Adrenal gland (tissue), 12 donors: ENCODE results near the gene KCNMA1. TPM values are rescaled to one million over a fixed set of nuclear protein-coding genes. Genes with fewer than 3 reads are reported as not detected.

ENCODE experiments used
- DNase-seq, 7 donors: peaks; one replicate each; pipeline ENCODE4 v3.0.0-alpha.2; 2019 to 2020
- H3K27ac ChIP-seq, 5 donors: fragments of 200-600 bp; sonication (generic) in 4 of 5; 1 replicate in 3 of 5; 2 replicates in 2 of 5; pipeline versions ENCODE4 v1.5.1 to v1.8.0; 2016 to 2020; ENCODE audit warnings: mild to moderate bottlenecking in 1 of 5
- H3K27me3 ChIP-seq: fragments of 200-600 bp; 2 replicates; pipeline ENCODE4 v1.8.0; 2021
- H3K36me3 ChIP-seq, 2 donors: fragments of 200-600 bp; replicated peaks in 1 of 2; 1 replicate in 1 of 2; 2 replicates in 1 of 2; pipeline versions ENCODE4 v1.5.1 to v1.8.0; 2018 to 2022
- H3K4me1 ChIP-seq, 2 donors: fragments of 200-600 bp; replicated peaks in 1 of 2; 1 replicate in 1 of 2; 2 replicates in 1 of 2; pipeline versions ENCODE4 v1.5.1 to v1.8.0; 2018 to 2021
- H3K4me3 ChIP-seq, 4 donors: fragments of 200-600 bp; sonication (generic) in 3 of 4; one replicate each; pipeline ENCODE4 v1.5.1; 2016 to 2018
- H3K9me3 ChIP-seq, 3 donors: fragments of 200-600 bp; sonication (generic) in 1 of 3; replicated peaks in 1 of 3; 1 replicate in 2 of 3; 2 replicates in 1 of 3; pipeline versions ENCODE4 v1.5.1 to v1.8.0; 2016 to 2021
- CTCF ChIP-seq, 6 experiments: fragments of 450-650 bp in 4 of 6; fragments of 200-600 bp in 2 of 6; sonication (generic) in 1 of 6; IDR thresholded peaks; 1 replicate in 5 of 6; 2 replicates in 1 of 6; pipeline versions ENCODE4 v1.5.1 to v1.8.0; 2016 to 2021; ENCODE audit warnings: antibody characterized with exemption in 6 of 6, mild to moderate bottlenecking in 2 of 6, moderate library complexity in 1 of 6
- POLR2A ChIP-seq, 2 donors: fragments of 450-650 bp; IDR thresholded peaks; one replicate each; pipeline ENCODE4 v1.6.1; 2017; ENCODE audit warnings: antibody characterized with exemption in 2 of 2, mild to moderate bottlenecking in 2 of 2, moderate library complexity in 1 of 2
- WGBS, 4 donors: extraction: QIAGEN DNeasy Blood & Tissue Kit in 2 of 4; methylation state at CpG; one replicate each; pipeline versions ENCODE4 v1.1.5 to v1.1.7; 2013 to 2017; 5-methylcytosine and 5-hydroxymethylcytosine counted together
- intact Hi-C, 2 donors: fragments of 100-400 bp; cut with DNase I; formaldehyde crosslinking; loops; one replicate each; pipeline versions ENCODE4 v1.14.1 to v1.15.0; 2022 to 2023
- polyA plus RNA-seq, 3 donors: library from polyadenylated mRNA; stranded (reverse); fragments of 200-250 nt in 2 of 3; fragments of 350-450 nt in 1 of 3; fragmentation: Illumina TruSeq in 1 of 3; extraction: RNeasy Lipid Tissue Mini Kit (QIAGEN cat#74804) in 1 of 3; gene quantifications; one replicate each; pipeline ENCODE4 v1.2.3, GENCODE V29; 2013 to 2014
- total RNA-seq, 9 donors: library from RNA; depleted of rRNA in 4 of 9; stranded (reverse); fragments of >200 nt in 4 of 9; fragments of 120-200 nt in 1 of 9; fragmentation: NEBNext Ultra II Directional in 1 of 9; extraction: Animal tissue kit (Norgen Biotek cat#: 25700) in 1 of 9; gene quantifications; one replicate each; pipeline versions ENCODE4 v1.1.0 to v1.2.4, GENCODE V29; 2013 to 2023
- donor health status: healthy with polysubstance abuse.
- donor health status: Bipolar disorder and iron deficiency.
- donor health status: DM: yes; HTN: yes; CAD: no.
- donor health status: DM: no; HTN: no; CAD: no.
- donor health status: DM: no; HTN: no; CAD: no.
- donor health status: DM: yes; HTN: yes; CAD: no.

Gene KCNMA1
- total and polyA plus RNA-seq, 12 donors = 6.4 to 37.7 (median 13.4) TPM

GRCh38 chr10:77299320-77299719, 338.3 kb downstream of the KCNMA1 start:
- intact Hi-C loops = no loop called here
- no peak for DNase-seq
- 84 to 94% (median 86%) methylated on average over 7 of the region's 7 CpGs for WGBS, 4 donors

GRCh38 chr10:77297393-77297739, 340.2 kb downstream of the KCNMA1 start:
- no peaks in the 10 kb centered on the region for H3K36me3 ChIP-seq
- H3K27me3 ChIP-seq = no peaks in the 10 kb centered on the region
- no peak for TF ChIP-seq CTCF (IDR thresholded peaks at IDR 0.05)
- TF ChIP-seq POLR2A (IDR thresholded peaks at IDR 0.05) = no peak
- H3K27ac ChIP-seq = no peak overlapping the region
- DNase-seq = no peak
- H3K9me3 ChIP-seq = no peaks in the 10 kb centered on the region
- H3K4me3 ChIP-seq = no peak overlapping the region
- no peaks in the 10 kb centered on the region for H3K4me1 ChIP-seq
- 46 to 57% (median 48%) methylated on average over 5 of the region's 5 CpGs for WGBS, 4 donors
- intact Hi-C loops = no loop called here

More at GRCh38 chr10:77299320-77299719, 338.3 kb downstream of the KCNMA1 start:
- Histone ChIP-seq H3K4me3 (no peak overlapping the region), H3K4me1 (no peaks in the 10 kb centered on the region), H3K27ac (no peak overlapping the region), H3K27me3 (no peaks in the 10 kb centered on the region), H3K36me3 (no peaks in the 10 kb centered on the region), H3K9me3 (no peaks in the 10 kb centered on the region)
- TF ChIP-seq CTCF (IDR thresholded peaks at IDR 0.05) (no peak), POLR2A (IDR thresholded peaks at IDR 0.05) (no peak)

GRCh38 chr10:77296534-77297392, 340.8 kb downstream of the KCNMA1 start:
- H3K4me1 ChIP-seq = no peaks in the 10 kb centered on the region
- WGBS, 4 donors = 44 to 70% (median 59%) methylated on average over 6 to 7 of the region's 7 CpGs
- H3K9me3 ChIP-seq = no peaks in the 10 kb centered on the region
- no peak overlapping the region for H3K27ac ChIP-seq
- H3K4me3 ChIP-seq = no peak overlapping the region
- no peak for TF ChIP-seq CTCF (IDR thresholded peaks at IDR 0.05)
- TF ChIP-seq POLR2A (IDR thresholded peaks at IDR 0.05) = no peak
- DNase-seq = no peak
- intact Hi-C loops = no loop called here
- no peaks in the 10 kb centered on the region for H3K27me3 ChIP-seq
- no peaks in the 10 kb centered on the region for H3K36me3 ChIP-seq

- H3K9me3 ChIP-seq = no peaks in the 10 kb centered on the region
- TF ChIP-seq CTCF (IDR thresholded peaks at IDR 0.05) (no peak), POLR2A (IDR thresholded peaks at IDR 0.05) (no peak)
- H3K4me3 ChIP-seq = no peak overlapping the region
- no peaks in the 10 kb centered on the region for H3K4me1 ChIP-seq
- no peaks in the 10 kb centered on the region for H3K27me3 ChIP-seq
- DNase-seq = no peak
- H3K36me3 ChIP-seq = no peaks in the 10 kb centered on the region
- H3K27ac ChIP-seq = no peak overlapping the region
- WGBS, 4 donors = 90 to 93% (median 91%) methylated on average over 7 of the region's 7 CpGs
- intact Hi-C loops = no loop called here
Observed at GRCh38 chr10:77293773-77294172, 343.8 kb downstream of the KCNMA1 start.
